GM18907 (cell line): Measurements from ENCODE around the gene UQCC2.

Experiments used
- ATAC-seq: cut with Tn5 transposase; IDR thresholded peaks from one replicate; pipeline ENCODE4 v1.9.1; 2021; ENCODE audit warnings: mild to moderate bottlenecking, moderate library complexity; ENCODE audit not compliant: unreplicated experiment

The UQCC2 gene

GRCh38 chr6:33678233-33678931, 33.1 kb downstream of the UQCC2 start:
- no peak for ATAC-seq

GRCh38 chr6:33677689-33678088, 33.8 kb downstream of the UQCC2 start:
- no peak for ATAC-seq

GRCh38 chr6:33677143-33677660, 34.3 kb downstream of the UQCC2 start:
- ATAC-seq: no peak

- ATAC-seq: no peak
Measured at GRCh38 chr6:33676416-33677142, 34.9 kb downstream of the UQCC2 start.

- no peak for ATAC-seq
Measured at GRCh38 chr6:33675968-33676367, 35.5 kb downstream of the UQCC2 start.

- no peak for ATAC-seq
Measured at GRCh38 chr6:33673851-33674250, 37.6 kb downstream of the UQCC2 start.

- ATAC-seq: no peak
Measured at GRCh38 chr6:33672808-33673207, 38.7 kb downstream of the UQCC2 start.

- ATAC-seq: no peak
Measured at GRCh38 chr6:33671744-33672072, 39.8 kb downstream of the UQCC2 start.

GRCh38 chr6:33670971-33671743, 40.3 kb downstream of the UQCC2 start:
- no peak for ATAC-seq

- no peak for ATAC-seq
Measured at GRCh38 chr6:33670086-33670660, 41.3 kb downstream of the UQCC2 start.

GRCh38 chr6:33668914-33669313, 42.6 kb downstream of the UQCC2 start:
- ATAC-seq: no peak

GRCh38 chr6:33668328-33668727, 43.2 kb downstream of the UQCC2 start:
- no peak for ATAC-seq

GRCh38 chr6:33667776-33668175, 43.7 kb downstream of the UQCC2 start:
- no peak for ATAC-seq

GRCh38 chr6:33667072-33667471, 44.4 kb downstream of the UQCC2 start:
- ATAC-seq: no peak

- ATAC-seq: no peak
Measured at GRCh38 chr6:33665957-33666356, 45.5 kb downstream of the UQCC2 start.

GRCh38 chr6:33664506-33665057, 46.9 kb downstream of the UQCC2 start:
- ATAC-seq: no peak

GRCh38 chr6:33663727-33664449, 47.6 kb downstream of the UQCC2 start:
- no peak for ATAC-seq

- no peak for ATAC-seq
Measured at GRCh38 chr6:33663028-33663427, 48.5 kb downstream of the UQCC2 start.

GRCh38 chr6:33662318-33662717, 49.2 kb downstream of the UQCC2 start:
- no peak for ATAC-seq

GRCh38 chr6:33661106-33661838, 50.2 kb downstream of the UQCC2 start:
- no peak for ATAC-seq
